NCI-H510A (cell line): ENCODE data around the gene TNNI3.
"Not testable (repeated sequence)": the region's sequence is repeated elsewhere in the genome, so short reads cannot be mapped to it uniquely, and the experiment has no call there.

Experiments
- DNase-seq: peaks from one replicate; lab custom pipeline; 2025; lab: John Stamatoyannopoulos, UW

Gene TNNI3

GRCh38 chr19:55157064-55157908 is at the start of gene TNNI3:
Gene TNNI3 (minus strand): TSS chr19:55157732. CDS start chr19:55157589, 143 bp downstream.
- no peak for DNase-seq

GRCh38 chr19:55206664-55207500 is 49.4 kb upstream of the TNNI3 start:
- peak; percentile 82 for DNase-seq

- not testable (repeated sequence) for DNase-seq
Measured at GRCh38 chr19:55202199-55202598, 44.7 kb upstream of the TNNI3 start.

- DNase-seq, result no peak
Measured at GRCh38 chr19:55199620-55200204, 42.2 kb upstream of the TNNI3 start.

GRCh38 chr19:55198651-55199050 is 41.1 kb upstream of the TNNI3 start:
- DNase-seq, result no peak

- DNase-seq, result no peak
Measured at GRCh38 chr19:55197528-55197927, 40.0 kb upstream of the TNNI3 start.

- DNase-seq, result no peak
Measured at GRCh38 chr19:55196803-55197202, 39.3 kb upstream of the TNNI3 start.

GRCh38 chr19:55193481-55193880 is 35.9 kb upstream of the TNNI3 start:
- no peak for DNase-seq

- no peak for DNase-seq
Measured at GRCh38 chr19:55189403-55189835, 31.9 kb upstream of the TNNI3 start.

- DNase-seq, result no peak
Measured at GRCh38 chr19:55188625-55189024, 31.1 kb upstream of the TNNI3 start.

GRCh38 chr19:55186080-55186479 is 28.5 kb upstream of the TNNI3 start:
- DNase-seq, result no peak

- no peak for DNase-seq
Measured at GRCh38 chr19:55181740-55182139, 24.2 kb upstream of the TNNI3 start.

- DNase-seq, result no peak
Measured at GRCh38 chr19:55179606-55180484, 22.3 kb upstream of the TNNI3 start, which contains the start of gene SYT5. Gene SYT5 (minus strand): TSS chr19:55180289. CDS start chr19:55179041, 1,248 bp downstream.

- DNase-seq, result peak; percentile 74
Measured at GRCh38 chr19:55178781-55179599, 21.5 kb upstream of the TNNI3 start.

- DNase-seq, result no peak
Measured at GRCh38 chr19:55176076-55176475, 18.5 kb upstream of the TNNI3 start.

- no peak for DNase-seq
Measured at GRCh38 chr19:55175117-55175867, 17.8 kb upstream of the TNNI3 start.

GRCh38 chr19:55174425-55175116 is 17.0 kb upstream of the TNNI3 start:
- no peak for DNase-seq

- no peak for DNase-seq
Measured at GRCh38 chr19:55173714-55174409, 16.3 kb upstream of the TNNI3 start.
